GM23248 (cell line): ENCODE results near the gene CEACAM3. TPM values are rescaled to one million over a fixed set of nuclear protein-coding genes. Genes with fewer than 3 reads are reported as not detected.
"Not testable (repeated sequence)": the region's sequence is repeated elsewhere in the genome, so short reads cannot be mapped to it uniquely, and the experiment has no call there.

Source experiments
- DNase-seq: peaks from one replicate; pipeline ENCODE4 v3.0.0-alpha.2; 2015
- H2AFZ ChIP-seq: fragments of 200-600 bp; sonication (generic); 2 replicates; pipeline ENCODE4 v1.6.1; 2016; ENCODE audit warnings: antibody characterized with exemption
- H3F3A ChIP-seq: fragments of 200-600 bp; sonication (generic); 2 replicates; pipeline ENCODE4 v1.6.1; 2016; ENCODE audit warnings: mild to moderate bottlenecking, antibody characterized with exemption, mixed run types; ENCODE audit not compliant: insufficient read depth
- H3K27ac ChIP-seq: fragments of 200-600 bp; sonication (generic); 2 replicates; pipeline ENCODE4 v1.5.1; 2016; ENCODE audit warnings: mild to moderate bottlenecking
- H3K27me3 ChIP-seq: fragments of 200-600 bp; sonication (generic); replicated peaks from 2 replicates; pipeline ENCODE4 v1.6.1; 2016; ENCODE audit warnings: mild to moderate bottlenecking; ENCODE audit not compliant: insufficient read depth
- H3K36me3 ChIP-seq: fragments of 200-600 bp; sonication (generic); 2 replicates; pipeline ENCODE4 v1.6.1; 2016; ENCODE audit warnings: low read depth, mild to moderate bottlenecking
- H3K4me1 ChIP-seq: fragments of 200-600 bp; sonication (generic); 2 replicates; pipeline ENCODE4 v1.6.1; 2016; ENCODE audit warnings: mild to moderate bottlenecking; ENCODE audit not compliant: insufficient read depth
- H3K4me2 ChIP-seq: fragments of 200-600 bp; sonication (generic); one replicate; pipeline ENCODE4 v1.6.1; 2016; ENCODE audit warnings: mild to moderate bottlenecking; ENCODE audit not compliant: unreplicated experiment
- H3K4me3 ChIP-seq: fragments of 200-600 bp; sonication (generic); 2 replicates; pipeline ENCODE4 v1.5.1; 2016; ENCODE audit warnings: mild to moderate bottlenecking
- H3K79me2 ChIP-seq: fragments of 200-600 bp; sonication (generic); 2 replicates; pipeline ENCODE4 v1.6.1; 2016; ENCODE audit warnings: mild to moderate bottlenecking; ENCODE audit not compliant: insufficient read depth
- H3K9ac ChIP-seq: fragments of 200-600 bp; sonication (generic); 2 replicates; pipeline ENCODE4 v1.6.1; 2016; ENCODE audit warnings: mild to moderate bottlenecking
- H3K9me2 ChIP-seq: fragments of 200-600 bp; sonication (generic); 2 replicates; pipeline ENCODE4 v1.6.1; 2016; ENCODE audit warnings: mixed run types, mild to moderate bottlenecking, moderate library complexity; ENCODE audit not compliant: insufficient read depth
- H3K9me3 ChIP-seq: fragments of 200-600 bp; sonication (generic); one replicate; pipeline ENCODE4 v1.6.1; 2017; ENCODE audit warnings: low read depth
- H4K20me1 ChIP-seq: fragments of 200-600 bp; sonication (generic); 2 replicates; pipeline ENCODE4 v1.6.0; 2016; ENCODE audit not compliant: insufficient read depth
- EZH2 ChIP-seq: fragments of 200-600 bp; sonication (generic); IDR thresholded peaks from 2 replicates; pipeline ENCODE4 v1.6.1; 2018; ENCODE audit warnings: antibody characterized with exemption, mild to moderate bottlenecking; ENCODE audit not compliant: insufficient read depth, poor library complexity, severe bottlenecking
- EZH2phosphoT487 ChIP-seq: fragments of 200-600 bp; sonication (generic); IDR thresholded peaks from 2 replicates; pipeline ENCODE4 v1.6.1; 2018; ENCODE audit warnings: antibody characterized with exemption, moderate library complexity, mild to moderate bottlenecking, low read depth; ENCODE audit not compliant: insufficient read depth
- WGBS, 2 experiments: methylation state at CpG; one replicate each; pipeline ENCODE4 v1.1.6; 2015 to 2017; ENCODE audit warnings: low lambda C conversion rate in 2 of 2, low coverage in 1 of 2; ENCODE audit errors: missing lambda C conversion rate in 2 of 2; 5-methylcytosine and 5-hydroxymethylcytosine counted together
- in situ Hi-C: fragments of 300-500 bp; cut with MboI; formaldehyde crosslinking; loops from 2 replicates; pipeline ENCODE4 v1.15.0; 2020
- polyA plus RNA-seq: library from polyadenylated mRNA; unstranded; fragments of >200 nt; fragmentation: Nextera tagmentation; extraction: Ambion mirVana; gene quantifications from 2 replicates; pipeline ENCODE4 v1.2.1, GENCODE V29; 2016
- total RNA-seq: library from RNA; depleted of rRNA; stranded (reverse); fragments of >200 nt; shearing (Covaris generic); gene quantifications from 2 replicates; pipeline ENCODE4 v1.2.3, GENCODE V29; 2014

CEACAM3 gene
- total and polyA plus RNA-seq, 2 experiments from 2014 or later: not detected

- H3K4me1 ChIP-seq: no peaks in the 10 kb centered on the region
- 33 to 36% methylated on average over 3 of the region's 3 CpGs for WGBS, 2 experiments
- in situ Hi-C loops: no loop called here
Observed at GRCh38 chr19:41784312-41784711, 12.1 kb upstream of the CEACAM3 start.

GRCh38 chr19:41784743-41785142 lies 11.6 kb upstream of the CEACAM3 start:
- Histone ChIP-seq H3K36me3 (no peaks in the 10 kb centered on the region), H3K9ac (no peak overlapping the region), H3K4me2 (no peak overlapping the region), H3K9me3 (no peaks in the 10 kb centered on the region), H3K27me3 (peaks cover 36% of the 10 kb centered on the region), H2AFZ (no peak overlapping the region), H3K4me3 (no peak overlapping the region), H3K4me1 (no peaks in the 10 kb centered on the region), H3K79me2 (no peaks in the 10 kb centered on the region), H4K20me1 (no peaks in the 10 kb centered on the region), H3F3A (no peaks in the 10 kb centered on the region), H3K27ac (no peak overlapping the region), H3K9me2 (no peaks in the 10 kb centered on the region)
- 24 to 34% methylated on average over 4 of the region's 4 CpGs for WGBS, 2 experiments
- no peak for TF ChIP-seq EZH2
- no peak for TF ChIP-seq EZH2phosphoT487
- in situ Hi-C loops: no loop called here
- no peak for DNase-seq

More at GRCh38 chr19:41784312-41784711, 12.1 kb upstream of the CEACAM3 start:
- Histone ChIP-seq H4K20me1 (no peaks in the 10 kb centered on the region), H3K9me2 (no peaks in the 10 kb centered on the region), H3K4me3 (no peak overlapping the region), H3K4me2 (no peak overlapping the region), H3K9ac (no peak overlapping the region), H3K27me3 (peaks cover 36% of the 10 kb centered on the region), H3F3A (no peaks in the 10 kb centered on the region), H3K27ac (no peak overlapping the region), H3K9me3 (no peaks in the 10 kb centered on the region), H3K36me3 (no peaks in the 10 kb centered on the region), H3K79me2 (no peaks in the 10 kb centered on the region), H2AFZ (no peak overlapping the region)
- TF ChIP-seq EZH2: no peak
- no peak for TF ChIP-seq EZH2phosphoT487
- no peak for DNase-seq

GRCh38 chr19:41785653-41786052 lies 10.7 kb upstream of the CEACAM3 start:
- WGBS, 2 experiments: 1 to 3% methylated on average over 10 of the region's 10 CpGs
- no peak overlapping the region for H3K27ac ChIP-seq
- H3K9ac ChIP-seq: no peak overlapping the region
- H3K9me2 ChIP-seq: no peaks in the 10 kb centered on the region
- in situ Hi-C loops: no loop called here
- H3K4me2 ChIP-seq: no peak overlapping the region
- no peaks in the 10 kb centered on the region for H4K20me1 ChIP-seq
- TF ChIP-seq EZH2 (no peak), EZH2phosphoT487 (no peak)
- H3K79me2 ChIP-seq: no peaks in the 10 kb centered on the region
- H3F3A ChIP-seq: no peaks in the 10 kb centered on the region
- H3K36me3 ChIP-seq: no peaks in the 10 kb centered on the region
- peaks cover 45% of the 10 kb centered on the region for H3K27me3 ChIP-seq
- no peak overlapping the region for H3K4me3 ChIP-seq
- H3K9me3 ChIP-seq: no peaks in the 10 kb centered on the region
- H3K4me1 ChIP-seq: no peaks in the 10 kb centered on the region
- peak; percentile 71 for DNase-seq
- 0 out of 2 replicates have a peak overlapping the region, but pooled peaks have one; percentile 40 for H2AFZ ChIP-seq

GRCh38 chr19:41787055-41787454 lies 9.3 kb upstream of the CEACAM3 start:
- no peaks in the 10 kb centered on the region for H3K9me3 ChIP-seq
- H3F3A ChIP-seq: no peaks in the 10 kb centered on the region
- no peak overlapping the region for H3K4me2 ChIP-seq
- H4K20me1 ChIP-seq: no peaks in the 10 kb centered on the region
- 29 to 31% methylated on average over 7 of the region's 7 CpGs for WGBS, 2 experiments
- no peak for DNase-seq
- H3K27me3 ChIP-seq: peaks cover 45% of the 10 kb centered on the region
- no peaks in the 10 kb centered on the region for H3K36me3 ChIP-seq
- no peaks in the 10 kb centered on the region for H3K79me2 ChIP-seq
- TF ChIP-seq EZH2phosphoT487 (no peak), EZH2 (no peak)
- H3K9me2 ChIP-seq: no peaks in the 10 kb centered on the region
- in situ Hi-C loops: no loop called here
- no peak overlapping the region for H3K9ac ChIP-seq
- H3K4me3 ChIP-seq: no peak overlapping the region
- no peak overlapping the region for H2AFZ ChIP-seq
- no peaks in the 10 kb centered on the region for H3K4me1 ChIP-seq
- no peak overlapping the region for H3K27ac ChIP-seq

- H3K9me2 ChIP-seq, H3F3A ChIP-seq, H4K20me1 ChIP-seq, H3K4me1 ChIP-seq, in situ Hi-C loops, H3K9ac ChIP-seq, H3K4me3 ChIP-seq, H2AFZ ChIP-seq, H3K9me3 ChIP-seq, H3K79me2 ChIP-seq, H3K27ac ChIP-seq, H3K4me2 ChIP-seq, DNase-seq, H3K36me3 ChIP-seq: not testable (repeated sequence)
- no CpG with 5 or more reads among the region's 1 CpG for WGBS, 2 experiments
- H3K27me3 ChIP-seq: peaks cover 41% of the 10 kb centered on the region
Observed at GRCh38 chr19:41788518-41788917, 7.9 kb upstream of the CEACAM3 start.

GRCh38 chr19:41789053-41789452 lies 7.3 kb upstream of the CEACAM3 start:
- 52 to 60% methylated on average over 3 of the region's 5 CpGs for WGBS, 2 experiments

More at GRCh38 chr19:41789053-41789452, 7.3 kb upstream of the CEACAM3 start:
- H3K9me2 ChIP-seq, H3K4me3 ChIP-seq, H3K4me1 ChIP-seq, H3K27ac ChIP-seq, H3F3A ChIP-seq, H3K9me3 ChIP-seq, H2AFZ ChIP-seq, H3K9ac ChIP-seq, H3K79me2 ChIP-seq, H4K20me1 ChIP-seq, H3K36me3 ChIP-seq, in situ Hi-C loops, DNase-seq, H3K4me2 ChIP-seq: not testable (repeated sequence)
- peaks cover 42% of the 10 kb centered on the region for H3K27me3 ChIP-seq
